Heart left ventricle (tissue), 16 donors: ENCODE results near the gene CLEC16A. TPM values are rescaled to one million over a fixed set of nuclear protein-coding genes. Genes with fewer than 3 reads are reported as not detected.

ENCODE experiments used
- ATAC-seq, 4 donors: fragments of 200-7000 bp; cut with Tn5 transposase; one replicate each; pipeline ENCODE4 v1.9.1; 2020 to 2022; ENCODE audit warnings: moderate library complexity in 4 of 4, mild to moderate bottlenecking in 3 of 4, moderate number of reproducible peaks in 1 of 4
- DNase-seq, 5 donors: peaks; one replicate each; pipeline ENCODE4 v3.0.0-alpha.2; 2020
- H3K27ac ChIP-seq, 12 donors: fragments of 200-600 bp; sonication (generic) in 4 of 12; one replicate each; pipeline versions ENCODE4 v1.5.0 to v1.8.0; 2016 to 2022; ENCODE audit warnings: mild to moderate bottlenecking in 2 of 12
- H3K27me3 ChIP-seq, 9 donors: fragments of 200-600 bp; sonication (generic) in 2 of 9; one replicate each; pipeline versions ENCODE4 v1.5.1 to v1.8.0; 2016 to 2022; ENCODE audit warnings: mild to moderate bottlenecking in 3 of 9
- H3K36me3 ChIP-seq, 9 donors: fragments of 200-600 bp; sonication (generic) in 2 of 9; one replicate each; pipeline versions ENCODE4 v1.5.0 to v1.8.0; 2018 to 2022; ENCODE audit warnings: mild to moderate bottlenecking in 2 of 9
- H3K4me1 ChIP-seq, 12 donors: fragments of 200-600 bp; sonication (generic) in 4 of 12; one replicate each; pipeline versions ENCODE4 v1.5.0 to v1.8.0; 2016 to 2022; ENCODE audit warnings: mild to moderate bottlenecking in 3 of 12
- H3K4me3 ChIP-seq, 12 donors: fragments of 200-600 bp; sonication (generic) in 4 of 12; one replicate each; pipeline versions ENCODE4 v1.5.0 to v1.8.0; 2017 to 2022; ENCODE audit warnings: mild to moderate bottlenecking in 9 of 12, moderate library complexity in 4 of 12
- H3K9me3 ChIP-seq, 12 donors: fragments of 200-600 bp; sonication (generic) in 4 of 12; one replicate each; pipeline versions ENCODE4 v1.5.0 to v1.8.0; 2016 to 2022; ENCODE audit warnings: mild to moderate bottlenecking in 1 of 12
- CTCF ChIP-seq, 12 donors: fragments of 200-600 bp; sonication (generic) in 4 of 12; IDR thresholded peaks; one replicate each; pipeline versions ENCODE4 v1.5.0 to v1.8.0; 2018 to 2022; ENCODE audit warnings: antibody characterized with exemption in 12 of 12, mild to moderate bottlenecking in 5 of 12
- POLR2A ChIP-seq, 2 donors: fragments of 450-650 bp; IDR thresholded peaks; one replicate each; pipeline ENCODE4 v1.6.1; 2017; ENCODE audit warnings: antibody characterized with exemption in 2 of 2, mild to moderate bottlenecking in 2 of 2, moderate library complexity in 2 of 2
- WGBS, 4 donors: extraction: QIAGEN DNeasy Blood & Tissue Kit in 2 of 4; methylation state at CpG; one replicate each; pipeline versions ENCODE4 v1.1.5 to v1.1.7; 2013 to 2018; 5-methylcytosine and 5-hydroxymethylcytosine counted together
- intact Hi-C, 10 donors: fragments of 100-400 bp; cut with DNase I; formaldehyde crosslinking; loops; one replicate each; pipeline versions ENCODE4 v1.11.1 to v1.14.2; 2022
- polyA plus RNA-seq, 2 donors: library from polyadenylated mRNA; stranded (reverse); fragments of 200-250 nt; gene quantifications; one replicate each; pipeline ENCODE4 v1.2.3, GENCODE V29; 2013
- total RNA-seq, 9 donors: library from RNA; depleted of rRNA in 2 of 9; stranded (reverse); fragments of >200 nt in 2 of 9; fragmentation: NEBNext Ultra II Directional in 3 of 9; extraction: Animal tissue kit (Norgen Biotek cat#: 25700) in 3 of 9; gene quantifications; one replicate each; pipeline versions ENCODE4 v1.1.0 to v1.2.4, GENCODE V29; 2016 to 2023
- donor health status: ischemic (EF 13 %, LVEDD 7.1; RV severe dilation, severe dysfunction).
- donor health status: healthy with polysubstance abuse.
- donor health status: DM: no; HTN: yes; CAD: no.
- donor health status: DM: no; HTN: no; CAD: no.
- donor health status: ischemic (EF 25% LVEDD 6.9; RV normal size, moderate dysfunction).
- donor health status: ischemic (EF 25% LVEDD 5.7; RV mildly dilated, moderate dysfunction).
- donor health status: healthy.
- donor health status: DM: yes; HTN: yes; CAD: no.
- donor health status: ischemic (EF 35%, LVEDD 5.7; RV mildly dilated, moderate dysfunction).
- donor health status: nonischemic (EF 11% LVEDD 7.7; RV severe dilation, severe dysfunction).
- donor health status: DM: yes; HTN: yes; CAD: no.
- donor health status: PGD.
- donor health status: ischemic (EF 29% LVEDD 5.4; RV normal size, mild dysfunction).
- donor health status: nonischemic (EF 23%, LVEDD 6.1; RV moderate dilation, normal function).

The CLEC16A gene
- total and polyA plus RNA-seq, 11 donors = 13.8 to 41.1 (median 23.7) TPM

DNA sequence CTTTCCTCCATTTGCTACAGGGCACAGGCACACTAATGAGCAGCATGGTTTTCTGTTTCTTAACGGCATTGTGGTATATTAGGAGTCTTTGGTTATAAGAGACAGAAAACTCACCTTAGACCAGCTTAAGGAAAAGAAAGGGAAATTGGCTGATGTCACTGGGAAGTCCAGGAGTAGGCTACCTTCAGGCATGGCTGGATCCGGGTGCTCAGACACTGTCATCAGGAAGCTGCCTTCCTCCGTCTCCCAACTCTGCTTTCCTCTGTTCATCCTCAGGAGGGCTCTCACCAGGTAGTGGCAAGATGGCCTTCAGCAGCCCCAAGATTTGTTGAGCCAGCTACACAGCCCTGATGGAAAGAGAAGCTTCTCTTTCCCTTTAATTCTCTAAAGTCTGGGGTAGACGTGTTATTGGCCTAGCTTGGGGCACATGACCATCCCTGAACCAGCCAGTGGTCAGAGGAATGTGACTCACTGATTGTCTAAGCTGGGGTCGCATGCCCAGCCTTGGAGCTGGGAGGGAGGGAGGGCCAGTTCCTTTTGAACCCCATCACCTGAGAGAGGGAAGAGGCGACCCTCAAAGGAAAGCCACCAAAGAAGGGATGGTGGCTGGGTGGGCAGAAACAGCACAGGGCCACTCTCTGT is 117.4 kb downstream of the CLEC16A start:
- H3K4me1 ChIP-seq = peaks cover 0 to 5% (median 0%) of the 10 kb centered on the region in 12 donors
- 86 to 96% (median 93%) methylated on average over 6 of the region's 6 CpGs for WGBS, 4 donors
- DNase-seq (no peak), ATAC-seq (no peak)
- H3K9me3 ChIP-seq = no peaks in the 10 kb centered on the region
- no peak overlapping the region for H3K27ac ChIP-seq
- TF ChIP-seq POLR2A (IDR thresholded peaks at IDR 0.05) = no peak
- TF ChIP-seq CTCF (IDR thresholded peaks at IDR 0.05) = no peak
- H3K36me3 ChIP-seq = peaks cover 0 to 65% (median 49%) of the 10 kb centered on the region in 9 donors
- H3K4me3 ChIP-seq = no peak overlapping the region
- no peaks in the 10 kb centered on the region for H3K27me3 ChIP-seq
- intact Hi-C loops = loop anchor here in 1 of 10 donors (5.0 kb wide), 1 partner anchor 44 kb away; no protein-coding TSS in a partner anchor

GRCh38 chr16:11063448-11064201 is 119.3 kb downstream of the CLEC16A start:
- Histone ChIP-seq H3K4me3 (no peak overlapping the region), H3K27ac (no peak overlapping the region), H3K9me3 (no peaks in the 10 kb centered on the region), H3K36me3 (peaks cover 0 to 67% (median 45%) of the 10 kb centered on the region in 9 donors), H3K27me3 (no peaks in the 10 kb centered on the region), H3K4me1 (no peaks in the 10 kb centered on the region)
- no peak for TF ChIP-seq CTCF (IDR thresholded peaks at IDR 0.05)
- TF ChIP-seq POLR2A (IDR thresholded peaks at IDR 0.05) = no peak
- intact Hi-C loops = loop anchor here in 1 of 10 donors (5.0 kb wide), 1 partner anchor 46 kb away; no protein-coding TSS in a partner anchor
- DNase-seq (no peak), ATAC-seq (no peak)
- WGBS, 4 donors = 85 to 87% (median 86%) methylated on average over 8 of the region's 8 CpGs

- Histone ChIP-seq H3K9me3 (no peaks in the 10 kb centered on the region), H3K4me3 (no peak overlapping the region), H3K4me1 (no peaks in the 10 kb centered on the region), H3K27me3 (no peaks in the 10 kb centered on the region), H3K36me3 (peaks cover 0 to 66% (median 48%) of the 10 kb centered on the region in 9 donors), H3K27ac (no peak overlapping the region)
- intact Hi-C loops = loop anchor here in 1 of 10 donors (5.0 kb wide), 1 partner anchor 47 kb away; no protein-coding TSS in a partner anchor
- no peak for DNase-seq
- TF ChIP-seq CTCF (IDR thresholded peaks at IDR 0.05) (no peak), POLR2A (IDR thresholded peaks at IDR 0.05) (no peak)
- no peak for ATAC-seq
- 78 to 94% (median 92%) methylated on average over 3 of the region's 3 CpGs for WGBS, 4 donors
These were observed 119.8 kb downstream of the CLEC16A start for GRCh38 chr16:11064202-11064540.

GRCh38 chr16:11064851-11065250 is 120.5 kb downstream of the CLEC16A start:
- Histone ChIP-seq H3K4me1 (no peaks in the 10 kb centered on the region), H3K4me3 (no peak overlapping the region), H3K36me3 (peaks cover 0 to 64% (median 51%) of the 10 kb centered on the region in 9 donors), H3K27me3 (no peaks in the 10 kb centered on the region), H3K27ac (no peak overlapping the region), H3K9me3 (no peaks in the 10 kb centered on the region)
- TF ChIP-seq POLR2A (IDR thresholded peaks at IDR 0.05) (no peak), CTCF (IDR thresholded peaks at IDR 0.05) (no peak)
- intact Hi-C loops = loop anchor here in 1 of 10 donors (5.0 kb wide), 1 partner anchor 48 kb away; no protein-coding TSS in a partner anchor
- 60 to 80% (median 65%) methylated on average over 3 of the region's 3 CpGs for WGBS, 4 donors
- no peak for DNase-seq
- ATAC-seq = no peak
